Keratinocyte (primary cell): ENCODE results near the gene LEFTY2.

Experiments
- CTCF ChIP-seq, 3 experiments: IDR thresholded peaks in 1 of 3; conservative IDR thresholded peaks in 1 of 3; optimal IDR thresholded peaks in 1 of 3; 2 replicates in 2 of 3; 3 replicates in 1 of 3; pipeline versions ENCODE3 to v1.5.1; 2011; ENCODE audit warnings: low read length in 3 of 3, mild to moderate bottlenecking in 3 of 3, moderate library complexity in 2 of 3, control low read depth in 1 of 3, inconsistent platforms in 1 of 3; ENCODE audit not compliant: insufficient read depth in 2 of 3; ENCODE audit errors: extremely low read depth in 1 of 3
- EZH2 ChIP-seq: IDR thresholded peaks from one replicate; pipeline ENCODE4 v1.6.1; 2012; ENCODE audit warnings: inconsistent platforms, mild to moderate bottlenecking, low read length, moderate library complexity

- TF ChIP-seq CTCF (optimal IDR thresholded peaks at IDR 0.05 in 1 of 3, IDR thresholded peaks at IDR 0.05 in 1 of 3, conservative IDR thresholded peaks at IDR 0.05 in 1 of 3; ENCODE audit: extremely low read depth in 1 of 3, insufficient read depth in 2 of 3, low read length in 3 of 3) (no peak), EZH2 (no peak)
These were observed 22.7 kb downstream of the LEFTY2 start for GRCh38 chr1:225918280-225918679.
